GM18867 (cell line): ENCODE data around the gene TMEM231.

ENCODE experiments used
- ATAC-seq: cut with Tn5 transposase; IDR thresholded peaks from one replicate; pipeline ENCODE4 v1.9.1; 2021; ENCODE audit warnings: mild to moderate bottlenecking, moderate library complexity; ENCODE audit not compliant: unreplicated experiment

The TMEM231 gene

GRCh38 chr16:75494661-75495075 is 61.4 kb downstream of the TMEM231 start:
- ATAC-seq: no peak

- no peak for ATAC-seq
Observed at GRCh38 chr16:75494184-75494583, 61.9 kb downstream of the TMEM231 start.

GRCh38 chr16:75491876-75492275 is 64.2 kb downstream of the TMEM231 start:
- no peak for ATAC-seq

- ATAC-seq: no peak
Observed at GRCh38 chr16:75488322-75488721, 67.7 kb downstream of the TMEM231 start.
